HG02970 (cell line): ENCODE measurements around the gene CHRNA4.
"Not testable (repeated sequence)": the region's sequence is repeated elsewhere in the genome, so short reads cannot be mapped to it uniquely, and the experiment has no call there.

ENCODE experiments used
- ATAC-seq: cut with Tn5 transposase; IDR thresholded peaks from one replicate; pipeline ENCODE4 v1.9.1; 2021; ENCODE audit warnings: mild to moderate bottlenecking, moderate library complexity, moderate number of reproducible peaks; ENCODE audit not compliant: unreplicated experiment, low FRiP score

CHRNA4 gene

GRCh38 chr20:63339154-63340094 is 21.7 kb downstream of the CHRNA4 start:
- ATAC-seq = not testable (repeated sequence)

DNA sequence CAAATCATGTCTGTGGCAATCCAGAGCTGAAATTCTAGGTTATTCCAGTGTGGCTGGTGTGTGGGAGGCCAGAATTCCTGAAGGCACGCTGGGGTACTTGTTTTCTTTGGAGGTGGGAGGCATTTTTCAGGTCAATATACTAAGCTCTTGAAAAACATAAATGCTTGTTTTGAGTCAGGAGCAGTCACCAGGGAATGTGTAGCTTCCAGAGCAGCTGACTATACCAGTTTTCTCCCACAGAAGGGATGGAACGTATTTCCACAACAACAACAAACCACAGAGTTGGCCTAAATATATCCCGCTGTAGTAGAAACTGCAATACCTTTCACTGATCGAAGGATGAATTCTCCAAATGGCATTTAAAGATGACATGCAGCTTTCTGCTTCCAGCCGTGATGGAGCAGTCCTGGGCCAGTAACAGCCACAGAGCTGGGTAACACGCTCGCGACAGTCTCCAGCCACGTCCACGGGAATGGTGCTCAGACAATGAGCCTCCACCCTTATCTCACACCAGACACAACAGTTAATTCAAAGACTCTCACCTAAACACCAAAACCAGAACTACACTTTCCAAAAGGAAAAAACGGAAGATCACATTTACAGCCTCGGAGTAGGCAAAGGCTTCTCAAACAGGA is 23.2 kb downstream of the CHRNA4 start:
- no peak for ATAC-seq

DNA sequence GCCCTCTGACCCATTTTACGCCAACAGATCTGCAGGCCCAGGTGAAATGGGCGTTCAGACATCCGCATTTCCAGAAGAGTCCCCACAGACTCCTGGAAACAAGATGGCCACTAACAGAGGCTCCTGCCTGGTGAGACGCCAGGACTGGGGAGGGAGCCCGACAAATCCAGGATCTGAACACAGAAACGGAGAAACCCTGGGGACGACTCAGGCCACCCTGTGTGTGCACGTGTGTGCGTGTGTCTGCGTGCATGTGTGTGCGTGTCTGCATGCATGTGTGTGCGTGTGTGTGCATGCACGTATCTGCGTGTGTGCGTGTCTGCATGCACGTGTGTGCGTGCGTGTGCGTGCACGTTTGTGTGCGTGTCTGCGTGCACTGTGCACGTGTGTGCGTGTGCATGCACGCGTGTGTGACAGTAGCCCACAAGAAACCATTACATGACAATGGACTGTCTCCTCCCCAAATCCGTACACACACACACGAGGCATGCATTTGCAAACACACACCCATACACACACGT is 24.9 kb downstream of the CHRNA4 start:
- no peak for ATAC-seq

DNA sequence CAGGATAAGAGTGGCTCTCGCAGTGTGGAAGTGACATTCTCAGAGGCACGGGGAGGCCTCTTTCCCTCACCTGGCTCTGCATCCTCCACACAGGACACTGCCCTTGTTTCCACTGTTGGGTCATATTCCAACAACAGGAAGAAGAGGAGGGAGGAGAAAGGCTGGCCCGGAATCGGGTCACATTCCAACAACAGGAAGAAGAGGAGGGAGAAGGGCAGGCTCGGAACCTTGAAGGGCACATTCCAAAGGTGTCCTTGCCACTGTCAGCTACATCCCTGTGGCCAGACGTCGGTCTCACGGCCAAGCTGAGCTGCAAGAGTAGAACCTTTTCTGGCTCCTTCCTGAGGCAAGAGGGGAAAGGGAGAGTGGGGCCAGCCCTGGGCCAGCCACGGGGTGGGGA is 25.4 kb downstream of the CHRNA4 start:
- no peak for ATAC-seq

DNA sequence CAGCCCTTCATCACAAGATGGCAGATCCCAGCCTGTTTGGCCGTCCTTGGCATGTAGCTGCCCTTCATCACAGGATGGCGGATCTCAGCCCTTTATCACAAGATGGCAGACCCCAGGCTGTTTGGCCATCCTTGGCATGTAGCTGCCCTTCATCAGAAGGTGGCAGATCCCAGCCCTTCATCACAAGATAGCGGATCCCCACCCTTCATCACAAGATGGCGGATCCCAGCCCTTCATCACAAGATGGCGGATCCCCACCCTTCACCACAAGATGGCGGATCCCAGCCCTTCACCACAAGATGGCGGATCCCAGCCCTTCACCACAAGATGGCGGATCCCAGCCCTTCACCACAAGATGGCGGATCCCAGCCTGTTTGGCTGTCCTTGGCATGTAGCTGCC is 26.1 kb downstream of the CHRNA4 start:
- ATAC-seq = not testable (repeated sequence)

DNA sequence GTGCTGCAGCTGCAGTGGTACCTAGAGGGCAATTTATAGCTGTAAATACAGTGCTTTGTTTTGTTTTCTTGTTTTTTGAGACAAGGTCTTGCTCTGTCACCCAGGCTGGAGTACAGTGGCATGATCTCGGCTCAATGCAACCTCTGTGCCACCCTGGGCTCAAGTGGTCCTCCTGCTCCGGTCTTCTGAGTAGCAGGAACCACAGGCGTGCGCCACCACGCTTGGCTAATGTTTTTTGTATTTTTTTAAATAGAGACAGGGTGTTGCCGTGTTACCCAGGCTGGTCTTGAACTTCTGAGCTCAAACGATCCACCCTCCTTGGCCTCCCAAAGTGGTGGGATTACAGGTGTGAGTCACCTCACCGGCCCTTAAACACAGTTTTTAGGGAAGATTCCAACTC is 26.8 kb downstream of the CHRNA4 start:
- ATAC-seq = no peak

GRCh38 chr20:63333241-63333836 is 27.8 kb downstream of the CHRNA4 start:
- no peak for ATAC-seq

- ATAC-seq = no peak
Observed at GRCh38 chr20:63332488-63333240, 28.5 kb downstream of the CHRNA4 start.

GRCh38 chr20:63331741-63332400 is 29.3 kb downstream of the CHRNA4 start:
- no peak for ATAC-seq

- ATAC-seq = no peak
Observed at GRCh38 chr20:63330940-63331339, 30.2 kb downstream of the CHRNA4 start.

GRCh38 chr20:63330084-63330760 is 30.9 kb downstream of the CHRNA4 start:
- no peak for ATAC-seq

DNA sequence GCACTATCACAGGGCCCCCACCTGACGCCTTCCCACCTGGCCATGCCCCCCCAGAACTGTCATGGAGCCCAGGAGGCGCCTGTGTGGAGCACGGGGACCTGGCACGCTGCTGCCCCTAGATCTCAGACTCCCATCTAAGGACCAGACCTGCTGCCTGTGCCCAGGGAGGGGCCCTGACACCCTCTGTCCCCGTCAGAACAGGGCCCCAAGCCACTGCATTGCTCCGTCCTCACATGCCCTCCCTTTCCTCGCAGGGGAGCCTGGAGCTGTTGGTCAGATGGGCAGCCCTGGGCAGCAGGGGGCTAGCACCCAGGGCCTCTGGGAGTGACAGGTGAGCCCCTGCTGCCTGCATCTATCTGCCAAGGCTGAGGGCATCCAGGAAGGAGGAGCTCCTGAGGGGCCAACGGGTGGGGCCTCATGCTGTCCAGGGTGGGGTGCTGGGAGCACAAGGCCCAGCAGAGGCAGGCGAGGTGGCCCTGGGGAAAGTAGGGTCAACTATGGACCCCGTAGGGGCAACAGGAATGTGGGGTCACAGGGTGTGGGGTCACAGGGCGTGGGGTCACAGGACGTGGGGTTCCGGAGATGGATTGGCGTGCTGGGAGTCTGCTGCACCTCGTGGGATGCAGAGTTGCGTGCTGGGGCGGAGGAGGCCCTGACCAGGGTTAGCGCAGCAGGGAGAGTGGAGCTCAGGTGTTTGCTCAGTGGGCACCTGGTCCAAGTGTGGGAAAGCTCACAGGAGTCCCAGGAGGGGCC is 31.6 kb downstream of the CHRNA4 start:
- ATAC-seq = no peak

- ATAC-seq = no peak
Observed at GRCh38 chr20:63328718-63329275, 32.4 kb downstream of the CHRNA4 start.

DNA sequence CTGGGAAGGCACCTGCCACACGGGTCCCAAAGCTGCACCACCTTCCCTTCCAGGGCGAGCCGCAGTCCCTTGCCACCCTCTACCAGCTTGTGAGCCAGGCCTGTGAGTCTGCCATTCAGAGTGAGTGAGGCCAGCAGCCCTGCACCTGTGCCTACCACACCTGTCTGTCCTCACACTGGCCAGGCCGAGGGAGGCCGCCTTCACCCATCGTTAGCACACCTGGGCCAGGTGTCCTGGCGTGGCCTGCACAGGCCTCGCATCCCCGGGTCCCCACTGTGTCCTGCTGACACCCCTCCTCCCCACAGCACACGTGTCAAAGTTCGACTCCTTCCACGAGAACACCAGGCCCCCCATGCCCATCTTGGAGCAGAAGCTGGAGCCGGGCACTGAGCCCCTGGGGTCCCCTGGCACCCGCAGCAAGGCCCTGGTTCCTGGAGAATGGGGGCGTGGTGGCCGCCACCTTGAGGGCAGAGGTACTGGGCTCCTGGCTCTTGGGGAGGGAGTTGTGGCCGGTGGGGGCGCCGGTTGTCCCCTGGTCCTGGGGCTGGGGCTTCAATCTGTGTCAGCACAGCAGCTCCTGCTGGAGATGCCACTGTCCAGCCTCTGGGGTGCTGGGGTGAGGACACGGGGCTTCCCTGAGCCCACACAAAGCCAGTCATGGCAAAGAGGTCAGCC is 33.0 kb downstream of the CHRNA4 start:
- no peak for ATAC-seq

DNA sequence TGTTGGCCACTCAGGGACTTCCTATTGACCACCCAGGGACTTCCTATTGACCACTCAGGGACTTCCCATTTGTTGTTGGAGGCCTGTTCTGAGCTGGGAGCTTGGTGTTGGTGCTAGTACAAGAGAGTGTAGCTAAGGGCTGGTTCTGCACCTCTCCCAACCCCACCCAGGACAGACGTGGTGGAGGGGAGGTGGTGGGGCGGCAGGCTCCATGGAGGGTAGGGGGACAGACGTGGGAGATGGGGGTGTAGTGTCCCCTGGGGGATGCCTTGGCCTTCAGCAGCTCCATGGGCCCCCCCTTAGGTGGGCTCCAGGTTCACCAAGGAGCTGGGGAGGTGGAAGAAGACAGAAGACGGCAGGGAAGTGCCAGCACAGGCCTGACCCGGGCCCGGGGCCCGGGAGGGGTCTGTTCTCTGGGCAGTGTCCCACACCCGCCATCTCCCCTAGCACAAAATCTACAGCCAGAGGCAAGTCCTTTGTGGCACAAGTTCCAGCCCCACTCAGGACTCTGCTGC is 33.9 kb downstream of the CHRNA4 start:
- ATAC-seq = no peak

DNA sequence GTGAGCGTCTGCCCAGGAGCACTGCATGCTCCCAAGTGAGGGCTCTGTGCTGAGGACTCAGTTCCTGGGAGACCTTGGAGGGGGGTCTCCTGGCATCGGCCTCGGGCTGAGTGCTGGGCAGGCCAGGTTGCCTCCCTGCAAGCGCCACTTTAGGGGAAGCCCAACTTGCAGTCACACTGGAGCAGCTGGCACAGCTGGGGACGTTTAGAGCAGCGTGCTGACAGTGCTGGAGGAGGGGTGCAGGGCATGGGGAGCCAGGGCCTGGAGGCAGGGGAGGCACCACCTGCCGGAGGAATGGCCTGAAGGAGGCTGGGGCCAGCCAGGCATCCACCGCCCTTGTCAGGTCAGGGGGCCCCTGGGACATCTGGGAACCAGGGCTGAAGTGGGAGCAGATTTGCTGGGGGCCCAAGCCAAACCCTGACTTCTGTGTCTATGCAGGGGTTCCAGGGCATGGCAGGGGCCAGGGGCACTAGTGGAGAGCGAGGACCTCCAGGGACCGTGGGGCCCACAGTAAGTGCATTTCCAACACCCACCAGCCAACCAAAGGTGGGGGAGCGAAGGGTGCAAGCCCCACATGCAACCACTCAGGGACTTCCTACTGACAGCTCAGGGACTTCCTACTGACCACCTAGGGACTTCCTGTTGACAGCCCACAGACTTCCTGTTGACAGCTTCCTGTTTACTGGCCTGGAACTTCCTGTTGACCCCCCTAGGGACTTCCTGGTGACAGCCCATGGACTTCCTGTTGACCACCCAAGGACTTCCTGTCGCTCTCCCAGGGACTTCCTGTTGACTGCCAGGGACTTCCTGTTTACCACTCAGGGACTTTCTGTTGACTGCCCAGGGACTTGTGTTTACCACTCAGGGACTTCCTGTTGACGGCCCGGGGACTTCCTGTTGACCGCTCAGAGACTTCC is 34.6 kb downstream of the CHRNA4 start:
- no peak for ATAC-seq
